ENCODE data around the gene DSCAML1. TPM values are rescaled to one million over a fixed set of nuclear protein-coding genes. Genes with fewer than 3 reads are reported as not detected.

DSCAML1 gene
- total RNA-seq, 1 experiment from 2014 or later, result 0.15 TPM

DNA sequence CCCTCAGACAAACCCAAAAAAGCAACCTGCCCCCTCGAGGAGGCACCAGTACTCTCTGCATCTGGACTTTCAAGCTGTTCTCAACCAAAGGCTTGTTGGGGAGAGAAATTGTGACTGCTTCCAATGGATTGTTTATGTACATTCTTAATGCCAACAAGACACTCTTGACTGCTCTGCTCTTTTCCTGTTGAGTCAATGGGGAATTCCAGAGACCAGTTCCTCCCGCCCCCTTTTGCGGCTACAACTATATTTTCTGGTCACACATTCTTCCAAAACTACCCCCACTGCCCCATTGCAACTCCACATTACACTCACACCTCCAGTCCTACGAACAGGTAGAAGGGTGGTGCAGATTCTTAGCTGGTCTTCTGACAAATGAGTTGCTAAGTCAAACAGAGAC lies 187.0 kb downstream of the DSCAML1 start:
- no peaks in the 10 kb centered on the region for H3K36me3 Mint-ChIP-seq (ENCODE audit: insufficient read depth in 1 of 3, low read depth in 3 of 3)
- no peak overlapping the region for H2BK12ac ChIP-seq (ENCODE audit: insufficient read length, low read depth, low read length)
- H3K9me3 ChIP-seq (ENCODE audit: control insufficient read depth, low read depth, low read length), result no peaks in the 10 kb centered on the region
- H2AFZ ChIP-seq (ENCODE audit: low read length), result no peak overlapping the region
- no peak overlapping the region for H2BK20ac ChIP-seq (ENCODE audit: low read depth, low read length, poor library complexity, severe bottlenecking)
- no peaks in the 10 kb centered on the region for H3K79me1 ChIP-seq (ENCODE audit: insufficient read depth, low read depth, low read length, poor library complexity, severe bottlenecking)
- no peak overlapping the region for H4K5ac ChIP-seq (ENCODE audit: insufficient read length, low read depth, low read length)
- H2AK5ac ChIP-seq (ENCODE audit: insufficient read length, low read length), result no peak overlapping the region
- no peak overlapping the region for H2BK120ac ChIP-seq (ENCODE audit: low read depth, low read length, poor library complexity, severe bottlenecking)
- no peaks in the 10 kb centered on the region for H4K20me1 ChIP-seq (ENCODE audit: control insufficient read depth, insufficient read depth, insufficient read length)
- H2BK5ac ChIP-seq (ENCODE audit: insufficient read length, low read length), result no peak overlapping the region
- H3K4me3 Mint-ChIP-seq, result no peak overlapping the region
- H3K9ac ChIP-seq (ENCODE audit: extremely low read depth, insufficient read length, low read length), result no peak overlapping the region
- no peaks in the 10 kb centered on the region; the same call in 1 of the 2 replicates for H3K27me3 ChIP-seq (ENCODE audit: insufficient read depth, low read length)
- H3K4me1 Mint-ChIP-seq, result peaks cover 70 to 72% of the 10 kb centered on the region in 2 experiments
- no peak overlapping the region for H4K8ac ChIP-seq (replicated peaks; ENCODE audit: insufficient read length, low read depth, low read length)
- H3K23me2 ChIP-seq (ENCODE audit: insufficient read length, low read depth, low read length, poor library complexity, severe bottlenecking), result no peaks in the 10 kb centered on the region
- H3K27ac ChIP-seq (ENCODE audit: insufficient read length, low read depth, low read length), result no peak overlapping the region
- no peak for DNase-seq
- H3K4me1 ChIP-seq (ENCODE audit: insufficient read depth, low read length), result peaks cover 8% of the 10 kb centered on the region; the same call in 1 of the 2 replicates
- no peak overlapping the region for H3K4ac ChIP-seq (ENCODE audit: low read depth, low read length)
- no peak overlapping the region for H3K18ac ChIP-seq (ENCODE audit: insufficient read length, low read depth, low read length)
- no peak overlapping the region for H3K56ac ChIP-seq (ENCODE audit: insufficient read length, low read depth, low read length)
- H3K27ac Mint-ChIP-seq, result 0 out of 7 replicates have a peak overlapping the region, but pooled peaks of 1 of the 3 experiments have one; percentile 3
- H2BK15ac ChIP-seq (ENCODE audit: low read depth, low read length), result no peak overlapping the region
- no peak overlapping the region for H3K23ac ChIP-seq (ENCODE audit: insufficient read length, low read depth, low read length)
- no CpG with 5 or more reads among the region's 4 CpGs for WGBS (ENCODE audit: extremely low coverage, insufficient read length, low lambda C conversion rate)
- no peak overlapping the region for H3K4me2 ChIP-seq (ENCODE audit: insufficient read depth, insufficient read length, low read length)
- H3K79me2 ChIP-seq (ENCODE audit: insufficient read depth, low read length), result no peaks in the 10 kb centered on the region
- no peak overlapping the region for H3T11ph ChIP-seq (ENCODE audit: low read length)
- H3K9me3 Mint-ChIP-seq, result no peaks in the 10 kb centered on the region; a peak in 1 of 5 replicates
- H3K14ac ChIP-seq (ENCODE audit: insufficient read depth, low read length), result no peak overlapping the region
- peaks cover 31% of the 10 kb centered on the region for H3K27me3 Mint-ChIP-seq (ENCODE audit: low read depth)
- H4K91ac ChIP-seq (ENCODE audit: insufficient read length, low read depth, low read length), result no peak overlapping the region
- TF ChIP-seq, protein P1, sequence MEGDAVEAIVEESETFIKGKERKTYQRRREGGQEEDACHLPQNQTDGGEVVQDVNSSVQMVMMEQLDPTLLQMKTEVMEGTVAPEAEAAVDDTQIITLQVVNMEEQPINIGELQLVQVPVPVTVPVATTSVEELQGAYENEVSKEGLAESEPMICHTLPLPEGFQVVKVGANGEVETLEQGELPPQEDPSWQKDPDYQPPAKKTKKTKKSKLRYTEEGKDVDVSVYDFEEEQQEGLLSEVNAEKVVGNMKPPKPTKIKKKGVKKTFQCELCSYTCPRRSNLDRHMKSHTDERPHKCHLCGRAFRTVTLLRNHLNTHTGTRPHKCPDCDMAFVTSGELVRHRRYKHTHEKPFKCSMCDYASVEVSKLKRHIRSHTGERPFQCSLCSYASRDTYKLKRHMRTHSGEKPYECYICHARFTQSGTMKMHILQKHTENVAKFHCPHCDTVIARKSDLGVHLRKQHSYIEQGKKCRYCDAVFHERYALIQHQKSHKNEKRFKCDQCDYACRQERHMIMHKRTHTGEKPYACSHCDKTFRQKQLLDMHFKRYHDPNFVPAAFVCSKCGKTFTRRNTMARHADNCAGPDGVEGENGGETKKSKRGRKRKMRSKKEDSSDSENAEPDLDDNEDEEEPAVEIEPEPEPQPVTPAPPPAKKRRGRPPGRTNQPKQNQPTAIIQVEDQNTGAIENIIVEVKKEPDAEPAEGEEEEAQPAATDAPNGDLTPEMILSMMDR (conservative IDR thresholded peaks at IDR 0.05), result no peak

Data from H9 (cell line).